Measurements from ENCODE around the gene ZBTB4. TPM values are rescaled to one million over a fixed set of nuclear protein-coding genes. Genes with fewer than 3 reads are reported as not detected.
A peak's percentile ranks its signal among the peaks of the same experiment; 100 is the strongest.
"Not testable (repeated sequence)": the region's sequence is repeated elsewhere in the genome, so short reads cannot be mapped to it uniquely, and the experiment has no call there.

The ZBTB4 gene
- total RNA-seq, 6 experiments from 2014 or later: 62.7 to 75.9 (median 68.6) TPM

GRCh38 chr17:7484067-7484918, 4.9 kb upstream of the ZBTB4 start, which contains the start of gene POLR2A:
TSS of gene POLR2A (plus strand) at chr17:7484366.
- TF ChIP-seq CTCF (IDR thresholded peaks at IDR 0.05): no peak; the same call in 1 of the 2 replicates
- peak within 1 kb of the TSS; percentile 100 for H3K27ac Mint-ChIP-seq
- peaks cover 79% of the 10 kb centered on the region for H3K4me1 Mint-ChIP-seq (ENCODE audit: low read depth)
- H3K27me3 Mint-ChIP-seq (ENCODE audit: insufficient read depth): peaks cover 15% of the 10 kb centered on the region
- no peaks in the 10 kb centered on the region for H3K9me3 Mint-ChIP-seq
- H3K36me3 Mint-ChIP-seq (ENCODE audit: low read depth): peaks cover 26% of the 10 kb centered on the region
- peak within 1 kb of the TSS; percentile 99 for H3K4me3 Mint-ChIP-seq
- DNase-seq: peak; percentile 95

GRCh38 chr17:7483255-7484066, 4.0 kb upstream of the ZBTB4 start:
- TF ChIP-seq CTCF (IDR thresholded peaks at IDR 0.05): no peak
- Mint-ChIP-seq H3K27ac (peak overlapping the region; percentile 100), H3K4me1 (ENCODE audit: low read depth) (peaks cover 72% of the 10 kb centered on the region), H3K36me3 (ENCODE audit: low read depth) (peaks cover 26% of the 10 kb centered on the region), H3K4me3 (peak overlapping the region; percentile 99), H3K9me3 (no peaks in the 10 kb centered on the region), H3K27me3 (ENCODE audit: insufficient read depth) (peaks cover 15% of the 10 kb centered on the region)
- peak; percentile 90 for DNase-seq

- Mint-ChIP-seq H3K27me3 (ENCODE audit: insufficient read depth) (peaks cover 14% of the 10 kb centered on the region), H3K27ac (peak overlapping the region; percentile 100), H3K4me1 (ENCODE audit: low read depth) (peaks cover 76% of the 10 kb centered on the region), H3K36me3 (ENCODE audit: low read depth) (peaks cover 24% of the 10 kb centered on the region), H3K4me3 (peak overlapping the region; percentile 99)
- not testable (repeated sequence) for DNase-seq, H3K9me3 Mint-ChIP-seq
Measured at GRCh38 chr17:7482742-7483088, 3.3 kb upstream of the ZBTB4 start.

GRCh38 chr17:7481842-7482741, 2.7 kb upstream of the ZBTB4 start:
- Mint-ChIP-seq H3K4me1 (ENCODE audit: low read depth) (peaks cover 76% of the 10 kb centered on the region), H3K4me3 (peak overlapping the region; percentile 99)

GRCh38 chr17:7481275-7481674, 1.8 kb upstream of the ZBTB4 start, which contains the start of gene SLC35G6:
TSS of gene SLC35G6 (plus strand) at chr17:7481446. CDS start at chr17:7481517, 71 bp downstream.
- Mint-ChIP-seq H3K27me3 (ENCODE audit: insufficient read depth) (peaks cover 14% of the 10 kb centered on the region), H3K27ac (peak within 1 kb of the TSS; percentile 100), H3K36me3 (ENCODE audit: low read depth) (peaks cover 16% of the 10 kb centered on the region), H3K4me3 (peak within 1 kb of the TSS; percentile 91), H3K4me1 (ENCODE audit: low read depth) (peaks cover 77% of the 10 kb centered on the region)
- H3K9me3 Mint-ChIP-seq, DNase-seq: not testable (repeated sequence)

More at GRCh38 chr17:7481842-7482741, 2.7 kb upstream of the ZBTB4 start:
- not testable (repeated sequence) for DNase-seq, H3K9me3 Mint-ChIP-seq
- Mint-ChIP-seq H3K27ac (peak overlapping the region; percentile 100), H3K36me3 (ENCODE audit: low read depth) (peaks cover 18% of the 10 kb centered on the region), H3K27me3 (ENCODE audit: insufficient read depth) (peaks cover 14% of the 10 kb centered on the region)

GRCh38 chr17:7480089-7480384, 606 bp upstream of the ZBTB4 start:
- no peak for TF ChIP-seq CTCF (IDR thresholded peaks at IDR 0.05)
- DNase-seq: peak; percentile 6
- peak overlapping the region; percentile 96 for H3K27ac Mint-ChIP-seq

More at GRCh38 chr17:7480089-7480384, 606 bp upstream of the ZBTB4 start:
- Mint-ChIP-seq H3K36me3 (ENCODE audit: low read depth) (peaks cover 12% of the 10 kb centered on the region), H3K27me3 (ENCODE audit: insufficient read depth) (peaks cover 18% of the 10 kb centered on the region), H3K9me3 (no peaks in the 10 kb centered on the region), H3K4me3 (peak overlapping the region; percentile 91), H3K4me1 (ENCODE audit: low read depth) (peaks cover 76% of the 10 kb centered on the region)

Data from HFFc6 (cell line).